Measurements from ENCODE around the gene DSP. TPM values are rescaled to one million over a fixed set of nuclear protein-coding genes. Genes with fewer than 3 reads are reported as not detected.

The DSP gene
- polyA plus RNA-seq, 1 donor from 2014 or later: 0.05 TPM

GRCh38 chr6:7594579-7595125 is 53.2 kb downstream of the DSP start:
- H3K79me2 ChIP-seq (replicated peaks; ENCODE audit: insufficient read depth, low read length): peaks cover 21% of the 10 kb centered on the region
- TF ChIP-seq MXI1 (conservative IDR thresholded peaks at IDR 0.05; ENCODE audit: poor library complexity, severe bottlenecking): no peak
- TF ChIP-seq REST (IDR thresholded peaks at IDR 0.05; ENCODE audit: borderline replicate concordance): no peak
- TF ChIP-seq CTCF (IDR thresholded peaks at IDR 0.05; ENCODE audit: poor library complexity, severe bottlenecking): no peak
- TF ChIP-seq TAF1 (IDR thresholded peaks at IDR 0.05; ENCODE audit: low read depth): no peak
- TF ChIP-seq RAD21 (conservative IDR thresholded peaks at IDR 0.05): no peak
- TF ChIP-seq EP300 (conservative IDR thresholded peaks at IDR 0.05; ENCODE audit: poor library complexity, severe bottlenecking): no peak
- no peak for TF ChIP-seq POLR2AphosphoS5 (IDR thresholded peaks at IDR 0.05)
- no peak for TF ChIP-seq EZH2 (IDR thresholded peaks at IDR 0.05; ENCODE audit: borderline replicate concordance, insufficient read depth, low read length, poor library complexity, severe bottlenecking)
- TF ChIP-seq SMC3 (conservative IDR thresholded peaks at IDR 0.05; ENCODE audit: poor library complexity): no peak
- H4K20me1 ChIP-seq (ENCODE audit: insufficient read depth): no peaks in the 10 kb centered on the region
- no peak overlapping the region for H2AFZ ChIP-seq (ENCODE audit: low read depth, low read length)
- peaks cover 5% of the 10 kb centered on the region for H3K36me3 ChIP-seq (ENCODE audit: insufficient read depth, low read length)
- no peak overlapping the region for H3K27ac ChIP-seq (ENCODE audit: low read length)
- no peak overlapping the region for H3K4me3 ChIP-seq (ENCODE audit: low read length)
- no peak overlapping the region for H3K4me2 ChIP-seq (ENCODE audit: low read length)
- H3K9me2 ChIP-seq (ENCODE audit: insufficient read depth, low read length): no peaks in the 10 kb centered on the region
- no peaks in the 10 kb centered on the region for H3F3A ChIP-seq (ENCODE audit: insufficient read depth, low read length, poor library complexity, severe bottlenecking)
- H3K27me3 ChIP-seq (ENCODE audit: insufficient read depth, low read depth, low read length): no peaks in the 10 kb centered on the region
- no peak overlapping the region for H3K9ac ChIP-seq (ENCODE audit: low read length)
- no peaks in the 10 kb centered on the region for H3K9me3 ChIP-seq (ENCODE audit: low read length)

GRCh38 chr6:7604003-7604402 is 62.5 kb downstream of the DSP start:
- H3K9ac ChIP-seq (ENCODE audit: low read length): no peak overlapping the region
- H4K20me1 ChIP-seq (ENCODE audit: insufficient read depth): no peaks in the 10 kb centered on the region
- TF ChIP-seq REST (IDR thresholded peaks at IDR 0.05; ENCODE audit: borderline replicate concordance) (no peak), RAD21 (conservative IDR thresholded peaks at IDR 0.05) (no peak), CTCF (IDR thresholded peaks at IDR 0.05; ENCODE audit: poor library complexity, severe bottlenecking) (no peak), TAF1 (IDR thresholded peaks at IDR 0.05; ENCODE audit: low read depth) (no peak), MXI1 (conservative IDR thresholded peaks at IDR 0.05; ENCODE audit: poor library complexity, severe bottlenecking) (no peak), EZH2 (IDR thresholded peaks at IDR 0.05; ENCODE audit: borderline replicate concordance, insufficient read depth, low read length, poor library complexity, severe bottlenecking) (no peak), SMC3 (conservative IDR thresholded peaks at IDR 0.05; ENCODE audit: poor library complexity) (no peak), EP300 (conservative IDR thresholded peaks at IDR 0.05; ENCODE audit: poor library complexity, severe bottlenecking) (no peak), POLR2AphosphoS5 (IDR thresholded peaks at IDR 0.05) (no peak)
- H3K36me3 ChIP-seq (ENCODE audit: insufficient read depth, low read length): peaks cover 10% of the 10 kb centered on the region
- no peaks in the 10 kb centered on the region for H3K9me3 ChIP-seq (ENCODE audit: low read length)
- H3K4me3 ChIP-seq (ENCODE audit: low read length): no peak overlapping the region
- no peaks in the 10 kb centered on the region for H3F3A ChIP-seq (ENCODE audit: insufficient read depth, low read length, poor library complexity, severe bottlenecking)
- no peak overlapping the region for H3K27ac ChIP-seq (ENCODE audit: low read length)
- no peaks in the 10 kb centered on the region for H3K27me3 ChIP-seq (ENCODE audit: insufficient read depth, low read depth, low read length)
- H3K9me2 ChIP-seq (ENCODE audit: insufficient read depth, low read length): no peaks in the 10 kb centered on the region
- H3K4me2 ChIP-seq (ENCODE audit: low read length): no peak overlapping the region
- H2AFZ ChIP-seq (ENCODE audit: low read depth, low read length): no peak overlapping the region
- no peaks in the 10 kb centered on the region for H3K79me2 ChIP-seq (replicated peaks; ENCODE audit: insufficient read depth, low read length)

Data from neural cell (in vitro differentiated cells).